D721Med (cell line): Measurements from ENCODE around the gene BDKRB1.

Experiments used
- DNase-seq: peaks from one replicate; pipeline ENCODE4 v3.0.0; 2011; ENCODE audit warnings: low spot score; ENCODE audit not compliant: insufficient read length
- FAIRE-seq: peaks from 2 replicates; lab custom pipeline; 2011; peaks lifted over from hg19 to GRCh38; lab: Jason Lieb, UNC
- TF ChIP-seq, protein P1 (sequence below): IDR thresholded peaks from 2 replicates; pipeline ENCODE4 v1.5.1; 2012; ENCODE audit warnings: mild to moderate bottlenecking, control low read depth; ENCODE audit not compliant: insufficient read depth; ENCODE audit errors: missing control alignments

The BDKRB1 gene

DNA sequence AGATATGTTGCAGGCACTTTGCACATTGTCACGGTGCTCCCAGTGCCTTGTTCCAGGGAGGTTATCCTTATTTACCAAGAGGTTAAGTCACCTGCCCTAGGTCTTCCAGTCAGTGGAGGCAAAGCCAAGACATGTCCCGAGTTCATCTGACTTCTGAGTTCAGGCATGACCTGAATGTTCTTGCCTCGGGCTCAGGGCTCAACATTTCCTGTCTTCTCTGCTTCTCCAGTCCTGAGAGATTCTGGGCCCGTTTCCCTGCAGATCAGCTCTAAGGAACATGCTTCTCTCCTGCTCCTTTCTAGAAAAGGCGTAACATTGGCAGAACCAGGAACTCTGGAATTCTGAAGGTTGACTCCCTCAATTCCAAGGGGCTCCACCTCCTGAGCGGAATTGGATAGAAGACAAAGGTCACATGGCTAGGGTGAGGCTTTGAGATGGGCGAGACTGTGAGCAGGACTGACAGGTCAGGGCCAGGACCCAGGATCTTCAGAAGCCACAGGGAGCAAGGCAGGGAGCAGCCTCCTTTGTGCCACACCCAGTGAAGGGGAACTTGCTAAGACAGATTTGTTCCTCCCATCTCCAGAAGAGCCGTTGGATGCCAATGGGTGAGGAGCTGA is 31.4 kb upstream of the BDKRB1 start:
- TF ChIP-seq, protein P1, sequence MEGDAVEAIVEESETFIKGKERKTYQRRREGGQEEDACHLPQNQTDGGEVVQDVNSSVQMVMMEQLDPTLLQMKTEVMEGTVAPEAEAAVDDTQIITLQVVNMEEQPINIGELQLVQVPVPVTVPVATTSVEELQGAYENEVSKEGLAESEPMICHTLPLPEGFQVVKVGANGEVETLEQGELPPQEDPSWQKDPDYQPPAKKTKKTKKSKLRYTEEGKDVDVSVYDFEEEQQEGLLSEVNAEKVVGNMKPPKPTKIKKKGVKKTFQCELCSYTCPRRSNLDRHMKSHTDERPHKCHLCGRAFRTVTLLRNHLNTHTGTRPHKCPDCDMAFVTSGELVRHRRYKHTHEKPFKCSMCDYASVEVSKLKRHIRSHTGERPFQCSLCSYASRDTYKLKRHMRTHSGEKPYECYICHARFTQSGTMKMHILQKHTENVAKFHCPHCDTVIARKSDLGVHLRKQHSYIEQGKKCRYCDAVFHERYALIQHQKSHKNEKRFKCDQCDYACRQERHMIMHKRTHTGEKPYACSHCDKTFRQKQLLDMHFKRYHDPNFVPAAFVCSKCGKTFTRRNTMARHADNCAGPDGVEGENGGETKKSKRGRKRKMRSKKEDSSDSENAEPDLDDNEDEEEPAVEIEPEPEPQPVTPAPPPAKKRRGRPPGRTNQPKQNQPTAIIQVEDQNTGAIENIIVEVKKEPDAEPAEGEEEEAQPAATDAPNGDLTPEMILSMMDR = no peak
- DNase-seq (no peak), FAIRE-seq (no peak)

DNA sequence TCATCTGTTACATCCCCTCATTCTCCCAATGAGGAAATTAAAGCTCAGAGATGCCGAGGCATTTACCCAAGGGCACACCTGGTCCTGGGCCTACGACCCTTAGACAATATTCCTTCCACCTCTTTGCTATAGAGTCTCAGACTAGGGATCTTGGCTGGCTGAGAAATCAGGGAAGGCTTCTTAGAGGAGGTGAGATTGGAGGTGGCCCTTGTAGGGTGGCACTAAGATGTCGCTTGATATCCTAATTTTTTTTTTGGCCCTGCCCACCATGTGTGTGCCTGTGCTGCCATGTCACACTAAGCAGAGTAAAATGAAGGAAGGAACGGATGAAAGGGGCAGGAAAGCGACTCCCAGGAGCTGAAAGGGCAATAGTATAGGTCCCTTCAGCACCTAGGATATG is 30.8 kb upstream of the BDKRB1 start:
- no peak for FAIRE-seq
- no peak for DNase-seq
- TF ChIP-seq, protein P1 = no peak

DNA sequence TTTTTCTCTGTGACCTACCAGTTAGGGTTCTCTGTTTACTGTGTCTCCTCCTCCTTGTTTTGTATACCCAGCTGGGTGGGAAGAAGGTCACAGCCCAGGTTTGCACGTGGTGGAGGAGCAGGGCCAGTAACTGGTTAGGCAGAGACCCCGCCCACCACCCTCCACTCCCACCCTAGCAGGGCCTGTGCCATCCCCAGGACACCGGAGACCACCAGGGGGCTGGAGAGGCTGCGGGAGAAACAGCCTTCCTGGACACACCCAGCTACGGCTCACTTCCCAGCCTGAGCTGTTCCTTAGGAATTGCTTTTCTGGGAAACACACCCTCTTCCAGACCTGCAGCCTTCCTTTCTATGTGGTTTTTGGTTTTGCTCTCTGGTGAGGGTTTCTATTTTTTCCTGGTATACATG is 30.3 kb upstream of the BDKRB1 start:
- FAIRE-seq = no peak
- TF ChIP-seq, protein P1 = no peak
- no peak for DNase-seq

DNA sequence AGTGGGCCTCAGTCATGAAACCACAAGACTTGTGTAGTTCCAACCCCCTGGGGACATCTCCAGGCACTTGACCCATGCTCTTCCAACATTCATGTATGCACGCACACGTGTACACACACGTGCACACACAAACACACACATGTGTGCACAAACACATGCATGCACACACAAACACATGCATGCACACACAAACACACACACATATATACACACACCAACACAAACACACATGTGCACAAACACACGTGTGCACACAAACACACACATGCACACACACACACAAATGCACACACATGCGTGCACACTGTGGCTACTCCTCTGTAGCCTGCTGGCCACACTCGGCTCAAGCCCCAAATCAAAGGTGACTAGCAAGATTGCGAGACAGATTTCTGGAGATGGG is 28.6 kb upstream of the BDKRB1 start:
- FAIRE-seq (no peak), DNase-seq (no peak)
- TF ChIP-seq, protein P1 = no peak

DNA sequence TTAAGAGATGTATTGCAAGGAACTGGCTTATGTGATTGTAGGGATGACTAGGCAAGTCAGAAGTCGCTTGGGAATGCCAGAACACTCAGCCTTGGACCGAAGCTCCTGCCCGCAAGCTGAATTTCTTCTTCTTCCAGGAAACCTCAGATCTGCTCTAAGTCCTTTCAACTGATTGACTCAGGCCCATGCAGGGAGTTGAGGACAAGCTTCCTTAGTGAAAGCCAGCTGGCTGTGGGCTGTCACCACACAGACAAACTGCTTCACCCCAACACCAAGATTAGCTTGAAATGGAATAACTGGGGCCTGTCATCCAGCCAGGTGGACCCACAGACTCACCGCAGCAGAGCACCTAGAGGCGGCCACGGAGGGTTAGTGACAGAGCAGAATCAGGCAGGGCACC is 26.7 kb upstream of the BDKRB1 start:
- DNase-seq (no peak), FAIRE-seq (no peak)
- TF ChIP-seq, protein P1 = no peak

DNA sequence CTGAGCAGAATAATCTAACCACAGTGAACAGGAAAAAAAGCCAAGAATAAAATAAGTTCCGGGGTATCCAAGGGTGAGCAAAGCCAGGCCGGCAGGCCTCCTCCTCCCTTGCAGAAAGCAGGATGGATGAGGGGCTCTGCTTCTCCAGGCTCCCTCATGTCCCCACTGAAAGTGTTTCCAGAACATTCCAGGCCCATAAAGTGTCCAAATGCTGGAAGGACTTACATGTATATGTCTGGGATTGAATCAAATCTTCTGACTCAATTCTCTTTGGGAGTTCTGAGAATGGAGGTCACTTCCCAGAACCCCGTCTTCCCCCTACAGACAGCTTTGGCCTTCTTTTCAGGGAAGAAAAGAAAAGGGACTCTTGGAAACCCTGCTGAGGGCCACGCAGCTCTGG is 25.0 kb upstream of the BDKRB1 start:
- DNase-seq (no peak), FAIRE-seq (no peak)
- TF ChIP-seq, protein P1 = no peak

DNA sequence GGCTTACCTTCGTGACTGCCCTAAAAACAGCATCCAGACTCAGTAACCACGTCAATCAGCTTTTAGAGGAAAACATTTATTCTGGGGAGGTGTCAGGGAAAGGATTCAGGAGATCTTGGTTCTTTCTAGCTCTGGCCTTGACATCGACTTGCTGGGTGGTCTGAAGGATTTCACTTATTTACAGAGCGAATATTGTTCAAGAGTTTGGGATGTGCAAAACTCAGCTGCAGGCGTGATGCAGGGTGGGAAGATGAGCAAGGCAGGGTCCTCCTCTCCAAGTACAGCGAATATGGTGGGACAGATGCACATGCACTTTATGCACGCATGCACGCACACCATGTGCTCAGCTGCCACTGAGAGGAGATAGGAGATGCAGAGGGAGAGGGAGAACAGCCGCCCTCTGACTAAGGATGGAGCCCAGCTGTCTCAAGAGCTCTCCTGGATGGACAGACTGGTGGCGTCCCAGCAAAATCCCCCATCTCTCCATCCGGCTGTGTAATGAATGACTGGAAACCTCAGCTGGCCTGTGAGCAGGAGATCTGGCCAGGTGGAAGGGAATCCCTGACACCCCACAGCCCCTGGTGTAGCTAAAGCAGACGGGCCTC is 24.4 kb upstream of the BDKRB1 start:
- DNase-seq = no peak
- FAIRE-seq = no peak
- TF ChIP-seq, protein P1 = no peak
